Femur (tissue), 1 donor: Measurements from ENCODE around the gene HIGD1A.

Experiments
- DNase-seq: peaks from one replicate; pipeline ENCODE4 v3.0.0-alpha.2; 2017

HIGD1A gene

DNA sequence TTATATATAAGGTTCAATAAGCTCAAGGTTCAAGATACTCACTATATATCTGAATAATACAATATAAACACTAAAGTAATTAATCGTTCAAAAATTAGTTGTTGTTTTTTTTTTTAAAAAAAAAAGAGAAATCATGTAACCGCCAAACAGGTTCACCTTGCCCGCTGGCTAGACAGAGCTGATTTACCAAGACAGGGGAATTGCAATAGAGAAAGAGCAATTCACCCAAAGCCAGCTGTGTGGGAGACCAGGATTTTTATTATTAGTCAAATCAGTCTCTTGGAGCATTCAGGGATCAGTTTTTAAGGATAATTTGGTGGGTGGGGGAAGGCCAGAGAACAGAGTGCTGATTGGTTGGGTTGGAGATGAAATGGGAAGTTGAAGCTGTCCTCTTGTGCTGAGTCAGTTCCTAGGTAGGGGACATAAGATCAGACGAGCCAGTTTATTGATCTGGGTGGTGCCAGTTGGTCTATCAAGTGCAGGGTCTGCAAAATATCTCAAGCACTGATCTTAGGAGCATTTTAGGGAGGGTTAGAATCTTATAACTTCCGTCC, 7.9 kb downstream of the HIGD1A start:
- DNase-seq, result no peak

DNA sequence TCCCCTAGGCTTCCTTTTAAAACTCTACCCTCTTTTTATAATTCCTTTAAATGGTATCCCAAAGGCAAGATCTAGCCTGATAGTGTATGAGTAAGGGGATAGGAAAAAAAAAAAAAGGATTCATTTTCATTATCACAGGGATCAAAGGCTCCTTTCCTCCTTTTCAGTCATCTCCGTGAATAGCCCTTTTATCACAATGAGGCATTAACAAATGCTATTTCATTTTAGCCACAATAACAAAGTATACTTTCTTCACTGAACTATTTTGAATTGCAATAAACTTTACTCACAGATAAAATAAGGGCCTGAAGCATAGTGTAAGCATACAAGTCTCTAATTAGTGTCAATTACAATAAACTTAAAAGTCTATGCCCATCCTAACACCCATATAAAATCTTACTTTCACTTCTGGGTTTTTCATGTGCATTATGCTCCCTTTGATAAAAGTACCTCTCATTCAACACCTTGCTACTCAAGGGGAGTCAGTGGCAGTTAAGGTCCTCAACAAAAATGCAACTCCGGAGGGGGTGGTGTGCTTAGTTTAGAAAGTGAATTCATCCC, 8.6 kb downstream of the HIGD1A start:
- no peak for DNase-seq

DNA sequence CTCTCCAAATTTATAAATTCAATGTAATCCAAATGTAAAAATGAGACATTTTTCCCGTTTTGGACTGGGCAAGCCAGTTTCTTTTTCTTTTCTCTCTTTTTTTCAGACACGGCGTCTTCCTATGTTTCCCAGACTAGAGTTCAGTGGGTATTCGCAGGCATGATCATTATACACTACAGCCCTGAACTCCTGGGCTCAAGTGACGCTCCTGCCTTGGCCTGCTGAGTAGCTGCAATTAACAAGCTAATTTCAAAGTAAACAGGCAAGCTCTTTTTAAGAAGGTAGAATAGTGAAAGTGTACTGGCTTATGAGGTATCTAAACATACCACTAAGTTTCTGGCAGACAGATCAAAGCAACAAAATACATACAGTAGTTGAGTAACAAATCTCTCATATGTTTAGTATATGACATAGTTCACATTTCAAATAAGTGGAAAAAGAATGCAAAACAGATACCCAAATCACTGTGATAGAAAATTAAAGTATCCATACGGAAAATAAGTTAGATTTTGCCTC, 13.5 kb downstream of the HIGD1A start:
- DNase-seq, result no peak

DNA sequence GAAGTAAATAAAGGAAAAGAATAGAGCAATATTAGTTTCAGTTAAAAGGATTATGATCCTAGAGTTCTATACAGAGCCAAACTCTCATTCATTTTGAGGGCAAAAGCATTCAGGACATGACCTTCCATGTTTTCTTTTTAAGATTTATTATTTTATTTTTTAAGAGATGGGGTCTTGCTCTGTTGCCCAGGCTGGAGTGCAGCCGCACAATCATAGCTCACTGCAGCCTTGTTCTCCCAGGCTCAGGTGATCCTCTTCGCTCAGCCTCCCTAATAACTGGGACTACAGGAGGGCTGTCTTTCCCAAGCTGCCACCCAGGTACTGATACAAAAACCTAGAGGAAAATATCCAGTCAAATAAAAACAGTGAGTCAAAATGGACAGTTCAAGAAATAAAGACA, 17.7 kb downstream of the HIGD1A start:
- no peak for DNase-seq

DNA sequence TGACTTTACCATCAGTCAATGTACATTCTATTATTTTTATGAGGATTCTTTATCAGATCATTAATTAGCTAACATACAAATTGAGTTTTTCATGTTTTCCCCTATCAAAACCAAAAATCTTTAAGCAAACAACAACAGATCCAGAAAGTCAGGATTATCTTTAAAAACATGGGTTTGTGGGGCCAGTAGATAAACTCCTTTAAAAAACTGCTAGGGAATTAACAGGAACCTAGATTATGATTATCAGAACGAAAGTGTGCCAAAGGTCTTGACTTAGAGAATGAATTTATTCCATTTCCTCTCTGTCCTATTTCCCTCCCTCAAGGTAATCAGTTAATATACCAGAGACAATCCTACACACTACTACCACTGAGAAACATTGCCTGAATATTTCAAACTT, 18.1 kb downstream of the HIGD1A start:
- no peak for DNase-seq

DNA sequence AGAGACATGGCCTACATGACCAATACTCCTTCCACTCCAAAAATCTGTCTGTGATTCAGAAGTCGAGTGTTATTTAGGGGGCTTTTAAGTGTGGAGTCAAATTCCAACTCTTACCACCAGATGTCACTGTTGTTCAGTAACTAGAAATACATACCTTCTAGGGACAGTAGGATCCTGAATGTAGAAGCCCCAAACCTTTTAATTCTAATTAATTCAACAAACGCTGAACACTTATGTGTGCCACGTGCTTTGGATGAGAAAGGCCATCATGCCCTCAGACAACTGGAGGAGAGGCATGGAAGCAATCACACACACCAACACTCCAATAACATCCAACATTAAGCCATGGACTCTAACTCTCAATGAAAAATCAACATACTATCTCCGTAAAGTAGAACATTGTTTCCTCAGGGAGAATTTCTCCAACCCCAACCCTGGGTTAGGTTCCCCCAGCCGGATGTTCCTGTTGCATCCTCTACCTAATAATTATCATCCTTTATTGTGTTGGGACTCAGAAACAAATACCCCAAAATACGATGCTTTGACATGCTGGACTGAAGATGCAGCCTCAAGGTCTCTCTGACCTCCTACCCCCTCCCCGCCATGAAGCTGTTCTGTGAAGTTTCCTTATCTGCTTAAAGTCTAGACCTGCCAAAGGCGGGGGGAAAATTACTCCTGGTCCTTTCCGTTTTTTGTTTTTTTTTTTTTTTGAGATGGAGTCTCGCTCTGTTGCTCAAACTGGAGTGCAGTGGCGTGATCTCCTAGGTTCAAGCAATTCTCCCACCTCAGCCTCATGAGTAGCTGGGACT, 23.2 kb downstream of the HIGD1A start:
- DNase-seq, result no peak

DNA sequence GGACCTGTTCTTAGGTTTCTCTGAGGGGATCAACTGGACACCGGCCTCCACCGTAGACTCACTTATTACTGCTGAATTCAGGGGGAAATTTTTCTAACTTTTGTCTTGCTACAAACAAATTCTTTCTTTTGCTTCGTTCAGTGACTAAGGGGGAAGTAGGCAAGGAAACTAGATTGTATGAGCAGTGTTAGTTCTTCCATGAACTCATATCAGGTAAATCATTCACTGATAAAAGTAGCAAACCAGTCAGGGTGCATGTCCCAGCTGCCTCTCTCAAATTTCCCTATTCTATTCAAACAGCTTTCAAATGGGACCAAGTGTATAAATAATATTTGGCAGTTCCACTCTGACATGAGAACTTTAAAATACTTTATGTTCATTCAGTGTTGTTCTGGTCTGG, 23.9 kb downstream of the HIGD1A start:
- no peak for DNase-seq

DNA sequence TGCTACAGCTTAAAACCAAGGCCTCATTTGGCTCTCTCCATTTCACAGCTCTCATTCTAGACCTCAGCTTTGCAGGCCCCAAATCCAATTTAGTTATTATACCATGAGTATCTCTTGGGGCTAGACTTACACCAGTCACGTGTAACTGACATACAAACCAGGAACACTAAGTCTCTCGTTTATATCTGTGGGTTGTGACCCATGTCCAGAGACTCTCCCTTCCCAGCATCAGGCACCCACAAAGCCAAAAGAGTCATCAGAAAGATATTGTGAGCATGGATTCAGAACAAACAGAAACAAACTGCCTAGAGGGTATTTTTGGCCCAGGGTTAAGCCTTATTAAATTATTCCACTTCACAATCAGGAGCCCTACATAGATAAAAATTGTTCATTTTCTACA, 25.6 kb downstream of the HIGD1A start:
- DNase-seq, result no peak

DNA sequence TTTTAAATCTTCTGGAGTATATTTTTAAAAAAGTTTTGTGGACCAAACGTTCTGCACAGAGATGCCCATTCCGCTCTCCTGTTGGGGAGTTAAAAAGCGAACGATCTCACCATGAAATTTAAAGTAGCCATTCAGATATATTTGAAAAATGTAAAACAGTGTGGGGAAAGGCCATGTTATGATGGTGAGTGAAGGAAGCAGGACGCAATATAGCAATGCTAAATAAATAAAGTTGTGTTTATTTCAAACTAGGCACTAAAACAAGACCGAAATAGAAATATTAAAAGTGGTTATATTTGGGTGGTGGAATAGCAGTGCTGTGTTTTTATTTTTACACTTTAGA, 30.9 kb downstream of the HIGD1A start:
- DNase-seq, result no peak

DNA sequence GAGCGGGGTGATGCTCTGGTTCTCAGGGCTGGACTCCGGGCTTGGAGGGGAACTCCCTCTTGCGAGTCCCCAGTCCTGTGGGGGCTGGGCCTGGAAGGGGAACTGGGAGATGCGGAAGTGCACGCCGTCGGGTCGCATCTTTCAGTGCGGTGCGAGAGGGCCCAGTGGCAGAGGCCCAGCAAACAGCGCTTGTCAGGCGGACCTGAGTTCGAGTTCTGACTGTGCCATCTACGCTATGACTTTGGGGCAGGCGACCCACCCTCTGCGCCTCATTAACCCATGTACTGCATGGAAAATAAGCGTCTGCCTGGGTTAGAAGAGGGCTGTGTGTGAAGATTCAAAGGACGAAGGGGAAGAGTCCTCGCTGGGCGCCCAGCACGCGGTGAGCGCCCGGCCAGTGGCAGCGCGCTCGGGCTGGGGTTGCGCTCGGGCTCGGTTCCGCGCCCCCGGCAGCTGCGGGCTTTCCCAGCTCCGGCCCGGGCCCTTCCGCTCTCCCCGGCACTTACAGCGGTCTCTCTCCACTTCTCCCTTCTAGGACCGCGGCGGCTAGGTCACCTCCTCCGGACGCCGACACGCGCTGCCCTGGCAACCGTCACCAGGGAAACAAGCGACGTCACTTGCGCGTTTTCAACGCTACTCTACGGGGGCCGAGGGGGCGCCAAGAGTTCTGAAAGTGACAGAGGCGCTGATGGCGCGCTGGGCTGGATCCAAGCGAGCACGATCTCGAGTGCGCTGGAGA, 31.5 kb downstream of the HIGD1A start, which contains the start of gene CCDC13:
Gene CCDC13 (minus strand): TSS at position 584 of the 739 bp plus-strand sequence. CDS start 14,908 bp downstream, outside the sequence.
- DNase-seq, result peak; percentile 96

DNA sequence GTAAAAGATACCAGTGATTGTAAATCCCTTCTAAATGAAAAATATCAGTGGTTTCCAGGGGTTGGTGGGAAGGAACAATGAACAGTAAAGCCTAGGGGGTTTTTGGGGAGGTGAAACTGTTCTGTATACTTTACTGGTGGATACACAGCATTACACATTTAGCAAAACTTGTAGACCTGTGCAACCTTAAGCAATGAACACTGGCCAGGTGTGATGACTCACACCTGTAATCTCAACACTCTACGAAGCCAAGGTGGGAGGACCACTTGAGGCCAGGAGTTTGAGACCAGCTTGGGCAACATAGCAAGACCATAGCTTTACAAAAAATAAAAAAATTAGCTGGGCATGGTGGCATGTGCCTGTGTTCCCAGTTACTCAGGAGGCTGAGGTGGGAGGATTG, 33.0 kb downstream of the HIGD1A start:
- DNase-seq, result no peak

DNA sequence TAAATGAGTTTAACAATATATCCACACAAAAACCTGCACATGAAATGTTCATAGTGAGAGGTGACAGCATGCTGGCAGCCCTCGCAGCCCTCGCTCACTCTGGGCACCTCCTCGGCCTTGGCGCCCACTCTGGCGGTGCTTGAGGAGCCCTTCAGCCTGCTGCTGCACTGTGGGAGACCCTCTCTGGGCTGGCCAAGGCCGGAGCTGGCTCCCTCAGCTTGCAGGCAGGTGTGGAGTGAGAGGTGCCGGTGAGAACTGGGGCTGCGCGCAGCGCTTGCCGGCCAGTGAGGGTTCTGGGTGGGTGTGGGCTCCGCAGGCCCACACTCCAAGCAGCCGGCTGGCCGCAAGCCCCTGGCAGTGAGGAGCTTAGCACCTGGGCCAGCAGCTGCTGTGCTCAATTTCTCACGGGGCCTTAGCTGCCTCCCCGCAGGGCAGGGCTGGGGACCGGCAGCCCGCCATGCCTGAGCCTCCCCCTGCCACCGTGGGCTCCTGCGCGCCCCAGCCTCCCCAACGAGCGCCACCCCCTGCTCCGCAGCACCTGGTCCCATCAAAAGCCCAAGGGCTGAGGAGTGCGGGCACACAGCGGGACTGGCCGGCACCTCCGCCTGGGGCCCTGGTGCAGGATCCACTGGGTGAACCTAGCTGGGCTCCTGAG, 34.7 kb downstream of the HIGD1A start:
- no peak for DNase-seq

DNA sequence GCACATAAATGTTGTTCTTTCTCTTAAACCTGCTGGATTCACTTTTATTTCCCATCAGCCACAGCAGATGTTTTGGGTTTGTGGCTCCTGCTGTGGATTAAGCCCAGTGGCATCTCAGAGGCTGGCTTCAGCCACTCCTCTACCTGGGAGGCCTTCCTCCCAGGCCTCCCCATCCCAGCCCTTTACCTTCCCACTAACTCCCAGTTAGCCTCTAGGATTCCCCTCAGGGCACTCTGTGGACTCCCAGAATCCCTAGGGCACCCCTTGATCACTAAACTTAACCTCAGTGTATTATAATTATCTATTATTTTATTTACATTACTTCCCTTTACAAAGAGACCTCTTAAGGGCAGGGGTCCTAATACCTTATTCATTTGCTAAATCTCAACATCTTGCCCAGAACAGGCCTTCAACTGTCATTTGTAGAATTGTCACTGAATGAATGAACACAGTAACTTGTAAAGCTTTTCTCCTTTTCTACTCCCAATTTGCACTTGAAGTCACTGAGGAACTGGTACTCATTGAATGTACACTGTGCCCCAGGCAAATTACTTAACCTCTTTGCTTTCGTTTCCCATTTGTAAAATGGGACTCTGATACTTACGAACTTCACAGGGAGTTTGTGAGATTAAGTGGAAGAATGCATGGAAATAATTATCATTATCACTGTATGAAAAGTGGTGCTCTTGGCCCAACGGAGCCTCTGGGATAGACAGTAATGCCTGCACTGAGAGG, 39.6 kb downstream of the HIGD1A start:
- DNase-seq, result no peak

DNA sequence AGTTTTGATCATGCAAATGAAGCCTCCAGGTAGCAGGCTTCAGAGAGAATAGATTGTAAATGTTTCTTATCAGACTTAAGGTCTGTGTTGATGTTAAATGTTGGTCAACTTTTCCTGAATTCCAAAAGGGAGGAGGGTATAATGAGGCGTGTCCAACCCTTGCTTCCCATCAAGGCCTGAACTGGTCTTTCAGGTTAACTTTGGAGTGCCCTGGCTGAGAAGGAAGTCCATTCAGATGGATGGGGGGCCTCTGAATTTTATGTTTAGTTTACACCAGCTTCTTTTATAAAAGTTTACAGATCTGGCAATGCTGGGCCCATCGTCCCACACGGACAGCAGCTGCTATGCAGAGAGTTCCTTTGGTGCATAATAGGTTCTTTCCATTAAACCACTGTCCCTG, 40.2 kb downstream of the HIGD1A start:
- DNase-seq, result no peak

DNA sequence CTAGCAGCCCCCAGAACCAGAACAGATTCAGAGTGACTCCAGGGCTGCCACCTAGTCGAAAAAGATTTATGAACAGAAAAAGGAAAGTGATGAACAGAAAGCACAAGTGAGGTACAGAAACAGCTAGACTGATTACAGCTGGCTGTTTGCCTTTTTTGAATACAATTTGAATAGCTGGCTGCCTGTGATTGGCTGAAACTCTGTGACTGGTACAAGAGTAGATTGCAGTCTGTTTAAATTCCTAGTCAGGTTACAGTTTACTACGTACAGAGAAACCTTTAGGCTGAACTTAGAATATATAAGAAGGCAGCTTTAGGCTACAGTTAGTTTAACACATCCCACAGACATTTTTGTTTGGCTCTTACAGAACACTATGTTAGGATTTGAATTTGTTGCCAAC, 41.3 kb downstream of the HIGD1A start:
- no peak for DNase-seq

DNA sequence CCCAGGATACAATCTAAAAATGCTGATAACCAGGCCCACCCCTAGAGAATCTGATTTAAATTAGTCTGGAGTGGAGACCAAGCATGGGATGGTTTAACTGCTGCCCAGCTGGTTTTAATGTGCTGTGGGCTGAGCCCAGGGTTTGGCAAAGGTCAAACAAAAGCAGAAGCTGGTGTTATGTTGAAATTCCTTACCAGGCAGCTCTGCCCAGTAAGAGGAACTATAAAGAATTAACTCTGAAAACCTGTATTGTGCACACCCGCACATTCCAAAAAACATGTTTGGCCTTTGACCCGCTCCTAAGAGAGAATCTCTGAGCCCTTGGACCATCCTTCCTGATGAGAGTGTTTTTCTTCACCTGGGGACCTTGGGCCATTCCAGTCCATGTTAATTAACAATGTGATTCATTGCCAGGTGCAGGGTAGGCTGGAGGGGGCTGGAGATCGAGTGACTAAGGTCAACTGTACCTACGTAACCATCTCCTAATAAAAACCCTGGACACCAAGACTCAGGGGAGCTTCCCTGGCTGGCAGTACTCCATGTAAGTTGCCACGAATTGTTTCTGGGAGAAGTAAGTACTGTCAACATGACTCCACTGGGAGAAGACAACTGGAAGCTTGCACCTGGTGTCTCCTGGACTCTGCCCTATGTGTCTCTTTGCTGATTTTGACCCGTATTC, 42.1 kb downstream of the HIGD1A start:
- no peak for DNase-seq

DNA sequence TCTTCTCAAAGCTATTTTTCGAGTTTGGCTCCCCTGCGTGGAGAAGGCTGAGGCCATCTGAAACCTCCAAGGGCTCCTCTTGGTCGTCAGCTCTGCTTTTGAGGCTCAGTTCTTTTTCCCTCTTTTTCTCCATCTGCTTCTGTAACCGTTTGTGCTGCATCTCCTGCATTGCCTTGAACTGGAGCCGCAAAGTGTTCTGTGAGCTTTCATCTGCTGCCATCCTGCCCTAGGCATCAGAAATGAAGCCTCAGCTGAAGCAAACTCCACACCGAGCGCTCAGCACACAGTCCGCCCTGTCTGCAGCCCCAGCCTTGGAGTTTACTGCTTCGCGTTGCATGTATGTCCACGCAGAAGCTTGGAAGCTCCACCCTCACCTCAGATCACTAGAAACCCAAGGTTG, 46.2 kb downstream of the HIGD1A start:
- no peak for DNase-seq

DNA sequence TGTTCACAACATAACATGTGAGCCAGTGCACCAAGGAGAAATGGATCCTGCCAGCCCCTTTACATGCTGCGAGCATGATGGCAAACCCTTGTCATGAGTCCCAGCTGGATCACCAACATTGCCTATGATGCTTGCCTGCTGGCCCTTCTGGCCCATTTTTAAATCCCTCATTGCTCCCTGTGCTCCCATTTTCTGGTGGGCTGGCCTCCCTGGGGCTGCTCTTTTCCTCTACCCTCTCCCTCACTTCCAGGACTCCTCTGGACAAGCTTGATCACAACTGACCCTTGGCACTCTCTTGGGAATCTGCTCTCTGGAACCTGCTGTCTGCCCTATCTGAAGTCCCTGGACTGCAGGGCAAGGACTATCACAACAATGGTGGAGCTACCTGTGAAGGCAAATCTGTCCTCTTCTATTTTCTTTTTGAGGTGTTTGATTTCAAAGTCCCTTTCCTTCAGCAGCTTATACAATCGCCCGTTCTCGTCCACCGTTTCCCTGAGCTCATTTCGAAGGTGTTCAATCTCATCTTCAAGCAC, 47.5 kb downstream of the HIGD1A start:
- DNase-seq, result no peak

DNA sequence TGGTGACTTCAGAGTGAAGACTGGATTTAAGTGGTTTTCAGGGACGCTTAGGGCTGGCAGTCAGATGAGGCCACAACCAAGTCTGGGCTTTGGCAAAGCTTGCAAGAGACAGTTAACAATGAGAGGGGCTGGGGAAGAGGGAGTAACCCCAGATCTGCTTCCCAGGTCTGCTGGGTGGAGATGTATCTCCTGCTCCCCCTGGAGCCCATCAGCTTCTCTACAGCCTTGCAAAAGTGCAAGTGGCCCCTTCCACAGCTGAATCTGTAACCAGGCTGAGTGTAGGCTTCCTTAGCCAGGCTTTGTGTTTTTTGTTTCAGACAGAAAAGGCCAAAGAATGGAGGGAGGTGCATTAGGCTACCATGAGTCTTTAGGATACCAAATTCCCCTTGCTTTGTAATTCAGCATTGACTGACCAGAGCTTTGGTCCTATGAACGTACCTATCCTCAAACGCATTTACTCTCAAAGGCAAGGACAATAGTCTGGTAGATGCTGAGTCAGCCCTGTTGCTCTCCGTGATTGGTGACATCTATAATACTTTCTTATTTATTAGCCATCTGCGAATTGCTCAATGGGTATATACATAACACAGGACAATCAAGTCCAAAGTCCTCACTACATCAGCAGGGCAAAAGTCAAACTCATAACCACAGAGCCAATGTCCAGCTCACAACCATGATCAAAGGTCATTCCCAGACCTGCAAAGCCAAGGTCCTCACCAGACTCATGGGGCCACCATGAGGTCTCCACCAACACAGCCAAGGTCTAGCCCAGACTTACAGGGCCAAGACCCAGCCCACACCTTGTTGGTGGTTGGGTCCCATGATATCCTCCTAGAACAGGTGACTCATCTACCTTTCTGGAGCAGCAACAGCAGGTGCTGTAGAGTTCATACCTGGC, 48.4 kb downstream of the HIGD1A start:
- no peak for DNase-seq

DNA sequence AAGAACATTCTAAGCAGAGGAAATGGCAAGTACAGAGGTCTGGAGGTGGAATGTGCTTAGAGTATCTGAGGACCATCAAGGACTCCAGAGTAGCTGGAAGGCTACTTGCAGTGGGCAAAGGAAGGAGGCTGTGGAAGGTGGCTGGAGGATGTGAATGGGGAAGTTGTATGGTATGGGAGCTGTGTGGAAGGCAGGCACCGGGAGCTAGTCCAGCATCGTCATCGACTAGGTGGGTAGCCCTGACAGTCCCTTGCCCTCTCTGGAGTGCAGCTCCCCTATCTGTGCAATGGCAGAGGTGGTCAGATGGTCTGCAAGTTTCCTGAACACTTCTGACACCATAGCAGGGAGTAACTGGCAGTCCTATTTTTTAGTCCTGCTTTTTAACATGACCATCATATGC, 50.5 kb downstream of the HIGD1A start:
- DNase-seq, result no peak
